ENCODE results near the gene WWOX. TPM values are rescaled to one million over a fixed set of nuclear protein-coding genes. Genes with fewer than 3 reads are reported as not detected.

WWOX gene
- total and polyA plus RNA-seq, 2 of the 8 experiments (the other 6 are each of a cell fraction or from before 2014, with no cell fraction given), result 5.4 to 16.7 TPM

DNA sequence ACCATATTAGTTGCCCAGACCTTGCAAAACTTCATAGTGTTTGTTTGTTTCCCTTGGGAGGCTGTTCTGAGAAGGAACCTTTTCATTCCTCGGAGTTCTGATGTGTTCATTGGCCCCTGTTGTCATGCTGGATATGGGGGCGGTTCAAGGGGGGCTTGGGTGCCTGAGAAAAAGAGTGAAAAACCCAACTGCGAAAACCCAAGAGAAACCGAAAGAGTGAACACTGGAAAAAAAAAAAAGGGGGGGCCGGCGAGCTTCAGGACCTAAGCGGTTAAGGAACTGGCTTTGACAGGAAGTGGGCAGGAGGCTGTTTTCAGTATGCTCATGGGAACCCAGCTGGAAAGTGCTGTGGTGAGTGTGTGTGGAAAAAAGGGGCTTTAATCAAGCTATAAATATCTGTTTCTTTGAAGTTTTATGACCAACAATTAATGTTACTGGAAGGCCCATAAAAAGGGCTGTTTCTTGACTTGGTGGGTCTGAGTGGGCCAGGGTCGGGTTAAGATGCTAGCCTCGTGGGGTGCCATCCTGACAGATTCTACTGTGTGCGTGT lies 990.4 kb downstream of the WWOX start:
- Histone ChIP-seq H3K23ac (ENCODE audit: insufficient read length) (no peak overlapping the region), H3K27me3 (replicated peaks in 1 of 4; ENCODE audit: control insufficient read depth in 3 of 4, extremely low read depth in 1 of 4, insufficient read depth in 3 of 4, low read length in 3 of 4) (no peaks in the 10 kb centered on the region), H2AK5ac (ENCODE audit: low read depth, low read length) (no peak overlapping the region), H3K79me2 (ENCODE audit: control insufficient read depth in 1 of 2, insufficient read depth in 2 of 2, low read length in 2 of 2) (no peaks in the 10 kb centered on the region), H2BK5ac (ENCODE audit: low read depth, low read length) (no peak overlapping the region), H4K20me1 (replicated peaks in 1 of 2; ENCODE audit: control insufficient read depth in 1 of 2, insufficient read depth in 2 of 2, low read length in 2 of 2) (no peaks in the 10 kb centered on the region), H3K23me2 (ENCODE audit: low read depth, low read length) (no peaks in the 10 kb centered on the region), H3K79me1 (ENCODE audit: low read depth, low read length) (no peaks in the 10 kb centered on the region), H2AFZ (ENCODE audit: low read length) (no peak overlapping the region), H3K4ac (replicated peaks; ENCODE audit: insufficient read length, low read depth, low read length) (no peak overlapping the region), H4K5ac (ENCODE audit: insufficient read length, low read depth, low read length) (no peak overlapping the region), H2BK12ac (ENCODE audit: low read depth, low read length) (no peak overlapping the region), H3K4me1 (replicated peaks in 1 of 4; ENCODE audit: control insufficient read depth in 3 of 4, insufficient read depth in 4 of 4, low read length in 3 of 4) (no peaks in the 10 kb centered on the region; a peak in 1 of 7 replicates), H4K8ac (ENCODE audit: extremely low read depth, insufficient read depth, low read length) (no peak overlapping the region), H2BK20ac (ENCODE audit: low read length) (no peak overlapping the region), H3K9ac (replicated peaks in 1 of 4; ENCODE audit: extremely low read depth in 1 of 4, low read depth in 3 of 4, low read length in 3 of 4) (no peak overlapping the region), H3K36me3 (ENCODE audit: control insufficient read depth in 2 of 4, insufficient read depth in 4 of 4, low read length in 3 of 4) (no peaks in the 10 kb centered on the region), H2BK120ac (replicated peaks; ENCODE audit: low read depth, low read length) (no peak overlapping the region), H3K18ac (ENCODE audit: extremely low read depth, low read length) (no peak overlapping the region), H3K14ac (ENCODE audit: insufficient read length) (no peak overlapping the region), H4K91ac (replicated peaks; ENCODE audit: insufficient read length, low read length) (no peak overlapping the region), H3K56ac (replicated peaks; ENCODE audit: insufficient read length, low read depth, low read length) (no peak overlapping the region), H3K4me3 (ENCODE audit: extremely low read depth in 1 of 4, insufficient read depth in 2 of 4, low read depth in 3 of 4, low read length in 4 of 4) (no peak overlapping the region), H2BK15ac (ENCODE audit: low read length) (no peak overlapping the region), H3K4me2 (ENCODE audit: insufficient read depth in 1 of 2, low read depth in 2 of 2, low read length in 2 of 2) (no peak overlapping the region), H3K9me3 (ENCODE audit: insufficient read depth in 2 of 2, low read depth in 1 of 2, low read length in 1 of 2) (no peaks in the 10 kb centered on the region), H3K27ac (ENCODE audit: low read depth, low read length) (no peak overlapping the region)
- WGBS, 2 experiments (ENCODE audit: extremely low coverage in 1 of 2, insufficient coverage in 1 of 2, insufficient read length in 1 of 2, insufficient replicate concordance in 2 of 2, low coverage in 1 of 2, low lambda C conversion rate in 2 of 2, missing lambda C conversion rate in 1 of 2), result 86% methylated on average over 8 of the region's 10 CpGs; no CpG with 5 or more reads in 1 of the 2 experiments
- DNase-seq (ENCODE audit: low read depth in 1 of 2, low spot score in 2 of 2) (no peak), FAIRE-seq (no peak)
- ChIA-PET CTCF (ENCODE audit: partially characterized antibody) (interaction anchor here (0.8 to 0.9 kb wide), 2 partner anchors 11 to 101 kb away, joined by 3 read pairs; no protein-coding TSS in a partner anchor), POLR2A (ENCODE audit: partially characterized antibody) (no interaction called here)
- TF ChIP-seq SIRT6 (IDR thresholded peaks at IDR 0.05; ENCODE audit: low read length), result no peak
- no peak for TF ChIP-seq YY1 (IDR thresholded peaks at IDR 0.05; ENCODE audit: low read depth, low read length)
- no peak for TF ChIP-seq JUN (IDR thresholded peaks at IDR 0.05; ENCODE audit: low read depth, low read length)
- TF ChIP-seq, protein P1, sequence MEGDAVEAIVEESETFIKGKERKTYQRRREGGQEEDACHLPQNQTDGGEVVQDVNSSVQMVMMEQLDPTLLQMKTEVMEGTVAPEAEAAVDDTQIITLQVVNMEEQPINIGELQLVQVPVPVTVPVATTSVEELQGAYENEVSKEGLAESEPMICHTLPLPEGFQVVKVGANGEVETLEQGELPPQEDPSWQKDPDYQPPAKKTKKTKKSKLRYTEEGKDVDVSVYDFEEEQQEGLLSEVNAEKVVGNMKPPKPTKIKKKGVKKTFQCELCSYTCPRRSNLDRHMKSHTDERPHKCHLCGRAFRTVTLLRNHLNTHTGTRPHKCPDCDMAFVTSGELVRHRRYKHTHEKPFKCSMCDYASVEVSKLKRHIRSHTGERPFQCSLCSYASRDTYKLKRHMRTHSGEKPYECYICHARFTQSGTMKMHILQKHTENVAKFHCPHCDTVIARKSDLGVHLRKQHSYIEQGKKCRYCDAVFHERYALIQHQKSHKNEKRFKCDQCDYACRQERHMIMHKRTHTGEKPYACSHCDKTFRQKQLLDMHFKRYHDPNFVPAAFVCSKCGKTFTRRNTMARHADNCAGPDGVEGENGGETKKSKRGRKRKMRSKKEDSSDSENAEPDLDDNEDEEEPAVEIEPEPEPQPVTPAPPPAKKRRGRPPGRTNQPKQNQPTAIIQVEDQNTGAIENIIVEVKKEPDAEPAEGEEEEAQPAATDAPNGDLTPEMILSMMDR (IDR thresholded peaks at IDR 0.05; ENCODE audit: control extremely low read depth in 1 of 3, insufficient read depth in 1 of 3, low read depth in 1 of 3, low read length in 3 of 3), result no peak
- no peak for TF ChIP-seq SUZ12 (IDR thresholded peaks at IDR 0.05; ENCODE audit: low read length)
- TF ChIP-seq KDM4A (IDR thresholded peaks at IDR 0.05; ENCODE audit: low read depth, low read length, severe bottlenecking), result no peak
- no peak for TF ChIP-seq POLR2A (IDR thresholded peaks at IDR 0.05; ENCODE audit: control extremely low read depth in 1 of 2, low read depth in 2 of 2, low read length in 2 of 2)
- no peak for TF ChIP-seq KDM5A (IDR thresholded peaks at IDR 0.05; ENCODE audit: low read length)
- TF ChIP-seq CHD2 (IDR thresholded peaks at IDR 0.05; ENCODE audit: low read length), result no peak
- TF ChIP-seq TAF1 (IDR thresholded peaks at IDR 0.05; ENCODE audit: low read depth, low read length), result no peak
- no peak for TF ChIP-seq SIN3A (conservative IDR thresholded peaks at IDR 0.05 in 1 of 2, IDR thresholded peaks at IDR 0.05 in 1 of 2; ENCODE audit: low read depth in 1 of 2, low read length in 2 of 2)

All from H1 (cell line).